ENCODE results near the gene FAM171A2. TPM values are rescaled to one million over a fixed set of nuclear protein-coding genes. Genes with fewer than 3 reads are reported as not detected.
"Not testable (repeated sequence)": the region's sequence is repeated elsewhere in the genome, so short reads cannot be mapped to it uniquely, and the experiment has no call there.

Gene FAM171A2
- total RNA-seq, result 5.7 TPM
- polyA plus RNA-seq, result 0.84 TPM

- no peak for DNase-seq (ENCODE audit: extremely low spot score)
- Histone ChIP-seq H3K4me1 (ENCODE audit: insufficient read depth) (no peaks in the 10 kb centered on the region), H3K36me3 (ENCODE audit: insufficient read depth) (no peaks in the 10 kb centered on the region), H3K27ac (ENCODE audit: low read depth) (no peak within 1 kb of the TSS), H3K4me3 (ENCODE audit: low read depth, low read length) (peak within 1 kb of the TSS; percentile 61)
- WGBS, result under 1% methylated on average over 63 of the region's 63 CpGs
Observed at GRCh38 chr17:44363613-44364159, at the start of gene FAM171A2. TSS of gene FAM171A2 (minus strand) at chr17:44363853. CDS start at chr17:44363714, 139 bp downstream.

- H3K4me3 ChIP-seq (ENCODE audit: low read depth, low read length), result no peak overlapping the region
- H3K36me3 ChIP-seq (ENCODE audit: insufficient read depth), result no peaks in the 10 kb centered on the region
- no peak overlapping the region for H3K27ac ChIP-seq (ENCODE audit: low read depth)
- H3K4me1 ChIP-seq (ENCODE audit: insufficient read depth), result no peaks in the 10 kb centered on the region
- WGBS, result 72% methylated on average over 7 of the region's 7 CpGs
- DNase-seq (ENCODE audit: extremely low spot score), result no peak
Observed at GRCh38 chr17:44409309-44410028, 45.8 kb upstream of the FAM171A2 start.

- H3K36me3 ChIP-seq (ENCODE audit: insufficient read depth), result no peaks in the 10 kb centered on the region
- 98% methylated on average over 4 of the region's 4 CpGs for WGBS
- no peak for DNase-seq (ENCODE audit: extremely low spot score)
- H3K4me1 ChIP-seq (ENCODE audit: insufficient read depth), result no peaks in the 10 kb centered on the region
- no peak overlapping the region for H3K27ac ChIP-seq (ENCODE audit: low read depth)
- no peak overlapping the region for H3K4me3 ChIP-seq (ENCODE audit: low read depth, low read length)
Observed at GRCh38 chr17:44408786-44409185, 45.1 kb upstream of the FAM171A2 start.

- DNase-seq (ENCODE audit: extremely low spot score), result no peak
- no peak overlapping the region for H3K4me3 ChIP-seq (ENCODE audit: low read depth, low read length)
- 91% methylated on average over 5 of the region's 5 CpGs for WGBS
- H3K36me3 ChIP-seq (ENCODE audit: insufficient read depth), result no peaks in the 10 kb centered on the region
- no peak overlapping the region for H3K27ac ChIP-seq (ENCODE audit: low read depth)
- H3K4me1 ChIP-seq (ENCODE audit: insufficient read depth), result no peaks in the 10 kb centered on the region
Observed at GRCh38 chr17:44402564-44403172, 39.0 kb upstream of the FAM171A2 start.

GRCh38 chr17:44400226-44400847 is 36.7 kb upstream of the FAM171A2 start:
- H3K4me3 ChIP-seq (ENCODE audit: low read depth, low read length), result no peak overlapping the region
- no peak for DNase-seq (ENCODE audit: extremely low spot score)
- H3K36me3 ChIP-seq (ENCODE audit: insufficient read depth), result peaks cover 2% of the 10 kb centered on the region
- H3K4me1 ChIP-seq (ENCODE audit: insufficient read depth), result no peaks in the 10 kb centered on the region
- WGBS, result 89% methylated on average over 3 of the region's 3 CpGs
- H3K27ac ChIP-seq (ENCODE audit: low read depth), result no peak overlapping the region

GRCh38 chr17:44398692-44399691 is 35.3 kb upstream of the FAM171A2 start:
- Histone ChIP-seq H3K36me3 (ENCODE audit: insufficient read depth) (peaks cover 2% of the 10 kb centered on the region), H3K4me3 (ENCODE audit: low read depth, low read length) (no peak overlapping the region), H3K27ac (ENCODE audit: low read depth) (no peak overlapping the region), H3K4me1 (ENCODE audit: insufficient read depth) (no peaks in the 10 kb centered on the region)
- DNase-seq (ENCODE audit: extremely low spot score), result no peak
- 96% methylated on average over 41 of the region's 41 CpGs for WGBS

- Histone ChIP-seq H3K27ac (ENCODE audit: low read depth) (no peak overlapping the region), H3K4me3 (ENCODE audit: low read depth, low read length) (no peak overlapping the region), H3K36me3 (ENCODE audit: insufficient read depth) (peaks cover 2% of the 10 kb centered on the region), H3K4me1 (ENCODE audit: insufficient read depth) (no peaks in the 10 kb centered on the region)
- WGBS, result 96% methylated on average over 8 of the region's 8 CpGs
- DNase-seq (ENCODE audit: extremely low spot score), result no peak
Observed at GRCh38 chr17:44397479-44398440, 34.1 kb upstream of the FAM171A2 start.

GRCh38 chr17:44396946-44397345 is 33.3 kb upstream of the FAM171A2 start:
- Histone ChIP-seq H3K4me3 (ENCODE audit: low read depth, low read length) (no peak overlapping the region), H3K27ac (ENCODE audit: low read depth) (no peak overlapping the region), H3K4me1 (ENCODE audit: insufficient read depth) (no peaks in the 10 kb centered on the region), H3K36me3 (ENCODE audit: insufficient read depth) (peaks cover 2% of the 10 kb centered on the region)
- no peak for DNase-seq (ENCODE audit: extremely low spot score)
- 91% methylated on average over 5 of the region's 5 CpGs for WGBS

GRCh38 chr17:44394833-44395232 is 31.2 kb upstream of the FAM171A2 start:
- no peak overlapping the region for H3K27ac ChIP-seq (ENCODE audit: low read depth)
- no peaks in the 10 kb centered on the region for H3K4me1 ChIP-seq (ENCODE audit: insufficient read depth)
- WGBS, result 94% methylated on average over 2 of the region's 2 CpGs
- DNase-seq (ENCODE audit: extremely low spot score), result no peak
- no peak overlapping the region for H3K4me3 ChIP-seq (ENCODE audit: low read depth, low read length)
- peaks cover 2% of the 10 kb centered on the region for H3K36me3 ChIP-seq (ENCODE audit: insufficient read depth)

GRCh38 chr17:44394112-44394511 is 30.5 kb upstream of the FAM171A2 start:
- 92% methylated on average over 9 of the region's 9 CpGs for whole genome bisulfite sequencing
- not testable (repeated sequence) for H3K36me3 ChIP-seq (ENCODE audit: insufficient read depth); H3K27ac ChIP-seq (ENCODE audit: low read depth); H3K4me3 ChIP-seq (ENCODE audit: low read depth, low read length); DNase-seq (ENCODE audit: extremely low spot score); H3K4me1 ChIP-seq (ENCODE audit: insufficient read depth)

- DNase-seq (ENCODE audit: extremely low spot score), result no peak
- Histone ChIP-seq H3K4me3 (ENCODE audit: low read depth, low read length) (no peak overlapping the region), H3K4me1 (ENCODE audit: insufficient read depth) (no peaks in the 10 kb centered on the region), H3K36me3 (ENCODE audit: insufficient read depth) (no peaks in the 10 kb centered on the region), H3K27ac (ENCODE audit: low read depth) (no peak overlapping the region)
- WGBS, result 67% methylated on average over 10 of the region's 10 CpGs
Observed at GRCh38 chr17:44390250-44390870, 26.7 kb upstream of the FAM171A2 start.

- no peak for DNase-seq (ENCODE audit: extremely low spot score)
- Histone ChIP-seq H3K36me3 (ENCODE audit: insufficient read depth) (no peaks in the 10 kb centered on the region), H3K4me1 (ENCODE audit: insufficient read depth) (no peaks in the 10 kb centered on the region), H3K27ac (ENCODE audit: low read depth) (no peak overlapping the region), H3K4me3 (ENCODE audit: low read depth, low read length) (no peak overlapping the region)
- WGBS, result 83% methylated on average over 6 of the region's 6 CpGs
Observed at GRCh38 chr17:44389723-44390202, 26.1 kb upstream of the FAM171A2 start.

Data from urinary bladder (tissue), 4 donors.